Upper lobe of left lung (tissue), 6 donors: ENCODE results near the gene RIMBP3C. TPM values are rescaled to one million over a fixed set of nuclear protein-coding genes. Genes with fewer than 3 reads are reported as not detected.
"Not testable (repeated sequence)": the region's sequence is repeated elsewhere in the genome, so short reads cannot be mapped to it uniquely, and the experiment has no call there.

Source experiments
- ATAC-seq, 2 donors: fragments of 200-7000 bp; cut with Tn5 transposase; one replicate each; pipeline ENCODE4 v1.9.1; 2022; ENCODE audit warnings: mild to moderate bottlenecking in 2 of 2, moderate library complexity in 2 of 2; ENCODE audit not compliant: low FRiP score in 2 of 2
- DNase-seq, 2 donors: peaks; one replicate each; pipeline ENCODE4 v3.0.0-alpha.2; 2019 to 2020
- H3K27ac ChIP-seq, 4 donors: fragments of 200-600 bp; sonication (generic); one replicate each; pipeline ENCODE4 v1.5.1; 2016 to 2019
- H3K27me3 ChIP-seq, 4 donors: fragments of 200-600 bp; sonication (generic); one replicate each; pipeline ENCODE4 v1.5.1; 2017 to 2019
- H3K36me3 ChIP-seq, 4 donors: fragments of 200-600 bp; sonication (generic); one replicate each; pipeline ENCODE4 v1.5.1; 2016 to 2019
- H3K4me1 ChIP-seq, 4 donors: fragments of 200-600 bp; sonication (generic); one replicate each; pipeline ENCODE4 v1.5.1; 2018 to 2019
- H3K4me3 ChIP-seq, 4 donors: fragments of 200-600 bp; sonication (generic); one replicate each; pipeline ENCODE4 v1.5.1; 2017 to 2019; ENCODE audit warnings: mild to moderate bottlenecking in 2 of 4, moderate library complexity in 1 of 4
- H3K9me3 ChIP-seq, 4 donors: fragments of 200-600 bp; sonication (generic); one replicate each; pipeline ENCODE4 v1.5.1; 2018 to 2019
- EP300 ChIP-seq, 4 donors: sonication (generic); formaldehyde crosslinking; IDR thresholded peaks; one replicate each; pipeline ENCODE4 v1.5.1; 2017; ENCODE audit warnings: antibody characterized with exemption in 4 of 4, control low read depth in 2 of 4
- POLR2A ChIP-seq, 4 donors: fragments of 450-650 bp; IDR thresholded peaks; one replicate each; pipeline ENCODE4 v1.5.1; 2016 to 2017; ENCODE audit warnings: antibody characterized with exemption in 4 of 4, mild to moderate bottlenecking in 2 of 4
- POLR2AphosphoS5 ChIP-seq, 2 donors: sonication (generic); formaldehyde crosslinking; IDR thresholded peaks; one replicate each; pipeline ENCODE4 v1.5.1; 2017; ENCODE audit warnings: antibody characterized with exemption in 2 of 2
- WGBS, 2 donors: methylation state at CpG; one replicate each; pipeline ENCODE4 v1.1.5; 2017 to 2018; 5-methylcytosine and 5-hydroxymethylcytosine counted together
- total RNA-seq, 6 donors: library from RNA; depleted of rRNA in 4 of 6; stranded (reverse); fragments of >200 nt in 4 of 6; gene quantifications; one replicate each; pipeline versions ENCODE4 v1.1.0 to v1.2.1, GENCODE V29; 2016 to 2021
- TF ChIP-seq, protein P1 (sequence below), 6 experiments: fragments of 450-650 bp in 4 of 6; fragments of 200-600 bp in 2 of 6; sonication (generic) in 2 of 6; IDR thresholded peaks; one replicate each; pipeline ENCODE4 v1.5.1; 2016 to 2019; ENCODE audit warnings: antibody characterized with exemption in 6 of 6
- donor health status: DM: no; HTN: no; CAD: no; lungs with moderate emphysema.
- donor health status: DM: no; HTN: yes; CAD: no; lungs with severe emphysema.

RIMBP3C gene
- total RNA-seq, 6 donors from 2014 or later: 0.10 to 1.0 (median 0.57) TPM; not detected in 1

DNA sequence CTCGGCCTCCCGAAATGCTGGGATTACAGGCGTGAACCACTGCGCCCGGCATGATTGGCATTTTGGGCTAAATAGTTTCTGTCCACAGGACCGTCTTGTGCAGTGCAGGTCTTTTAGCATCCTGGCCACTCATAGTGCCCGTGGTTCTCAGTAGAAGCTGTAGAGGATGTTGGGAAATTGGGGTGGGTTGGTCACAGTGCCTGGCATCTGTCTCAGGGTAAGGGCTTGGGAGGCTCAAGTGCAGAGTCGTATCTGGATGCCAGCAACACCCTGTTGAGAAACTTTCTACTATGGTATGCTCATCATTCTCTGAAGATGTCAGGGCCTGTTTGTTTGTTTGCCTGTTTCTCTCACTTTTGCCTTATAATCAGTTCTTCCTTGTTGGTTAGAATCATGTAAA lies 38.1 kb upstream of the RIMBP3C start:
- Histone ChIP-seq H3K9me3 (no peaks in the 10 kb centered on the region), H3K27me3 (no peaks in the 10 kb centered on the region), H3K27ac (no peak overlapping the region), H3K36me3 (peaks cover 11 to 18% (median 15%) of the 10 kb centered on the region in 4 donors), H3K4me1 (peaks cover 29 to 68% (median 44%) of the 10 kb centered on the region in 4 donors), H3K4me3 (no peak overlapping the region)
- no peak for ATAC-seq
- WGBS, 2 donors: 73 to 85% methylated on average over 8 of the region's 8 CpGs
- no peak for DNase-seq
- TF ChIP-seq POLR2AphosphoS5 (IDR thresholded peaks at IDR 0.05) (no peak), POLR2A (IDR thresholded peaks at IDR 0.05) (no peak), EP300 (IDR thresholded peaks at IDR 0.05) (no peak)
- TF ChIP-seq, protein P1, sequence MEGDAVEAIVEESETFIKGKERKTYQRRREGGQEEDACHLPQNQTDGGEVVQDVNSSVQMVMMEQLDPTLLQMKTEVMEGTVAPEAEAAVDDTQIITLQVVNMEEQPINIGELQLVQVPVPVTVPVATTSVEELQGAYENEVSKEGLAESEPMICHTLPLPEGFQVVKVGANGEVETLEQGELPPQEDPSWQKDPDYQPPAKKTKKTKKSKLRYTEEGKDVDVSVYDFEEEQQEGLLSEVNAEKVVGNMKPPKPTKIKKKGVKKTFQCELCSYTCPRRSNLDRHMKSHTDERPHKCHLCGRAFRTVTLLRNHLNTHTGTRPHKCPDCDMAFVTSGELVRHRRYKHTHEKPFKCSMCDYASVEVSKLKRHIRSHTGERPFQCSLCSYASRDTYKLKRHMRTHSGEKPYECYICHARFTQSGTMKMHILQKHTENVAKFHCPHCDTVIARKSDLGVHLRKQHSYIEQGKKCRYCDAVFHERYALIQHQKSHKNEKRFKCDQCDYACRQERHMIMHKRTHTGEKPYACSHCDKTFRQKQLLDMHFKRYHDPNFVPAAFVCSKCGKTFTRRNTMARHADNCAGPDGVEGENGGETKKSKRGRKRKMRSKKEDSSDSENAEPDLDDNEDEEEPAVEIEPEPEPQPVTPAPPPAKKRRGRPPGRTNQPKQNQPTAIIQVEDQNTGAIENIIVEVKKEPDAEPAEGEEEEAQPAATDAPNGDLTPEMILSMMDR (IDR thresholded peaks at IDR 0.05): no peak

DNA sequence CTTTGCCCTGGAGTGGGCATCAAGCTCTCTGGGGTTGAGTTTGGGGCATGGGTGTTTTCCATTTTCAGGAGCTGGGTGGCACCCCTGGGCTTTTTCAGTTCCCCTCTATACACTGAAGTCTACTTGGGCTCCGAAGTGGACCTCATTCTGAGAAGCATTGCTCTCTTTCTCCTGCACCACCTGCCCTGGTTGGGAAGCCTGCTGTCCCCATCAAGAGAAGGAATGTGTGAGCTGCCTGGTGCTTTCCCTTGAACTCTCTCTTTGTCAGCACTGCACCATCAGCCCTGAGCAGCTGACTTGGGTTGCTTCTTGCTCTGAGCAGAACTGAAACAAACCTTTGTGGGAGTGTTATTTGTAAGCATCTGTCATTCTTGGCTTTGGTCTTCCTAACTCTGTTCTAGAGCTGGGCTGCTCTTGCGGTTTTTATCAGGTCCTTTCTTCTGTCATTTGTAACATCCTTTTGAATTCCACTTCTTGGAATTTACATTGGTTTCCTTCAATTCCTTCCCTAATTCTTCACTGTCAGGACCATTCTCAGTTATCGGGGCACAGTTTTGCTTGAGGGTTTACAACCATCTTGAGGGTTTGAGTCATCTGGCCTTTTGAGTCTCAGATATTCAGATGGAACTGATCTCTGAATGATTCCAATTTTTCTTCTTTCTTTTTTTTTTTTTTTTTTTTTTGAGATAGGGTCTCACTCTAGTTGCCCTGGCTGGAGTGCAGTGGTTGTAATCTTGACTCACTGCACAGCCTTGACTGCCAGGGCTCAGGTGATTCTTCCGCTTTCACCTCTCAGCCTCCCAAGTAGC lies 36.7 kb upstream of the RIMBP3C start:
- DNase-seq: no peak
- peaks cover under 1 to 5% (median 4%) of the 10 kb centered on the region in 4 donors for H3K36me3 ChIP-seq
- TF ChIP-seq EP300 (IDR thresholded peaks at IDR 0.05) (no peak), POLR2A (IDR thresholded peaks at IDR 0.05) (no peak), POLR2AphosphoS5 (IDR thresholded peaks at IDR 0.05) (no peak)
- TF ChIP-seq, protein P1 (IDR thresholded peaks at IDR 0.05): no peak
- ATAC-seq: peak in 1 of 2 donors; percentile 29
- WGBS, 2 donors: 65 to 69% methylated on average over 4 of the region's 4 CpGs
- H3K9me3 ChIP-seq: no peaks in the 10 kb centered on the region
- H3K27ac ChIP-seq: no peak overlapping the region
- H3K27me3 ChIP-seq: no peaks in the 10 kb centered on the region
- H3K4me3 ChIP-seq: no peak overlapping the region
- H3K4me1 ChIP-seq: peaks cover 37 to 70% (median 47%) of the 10 kb centered on the region in 4 donors

DNA sequence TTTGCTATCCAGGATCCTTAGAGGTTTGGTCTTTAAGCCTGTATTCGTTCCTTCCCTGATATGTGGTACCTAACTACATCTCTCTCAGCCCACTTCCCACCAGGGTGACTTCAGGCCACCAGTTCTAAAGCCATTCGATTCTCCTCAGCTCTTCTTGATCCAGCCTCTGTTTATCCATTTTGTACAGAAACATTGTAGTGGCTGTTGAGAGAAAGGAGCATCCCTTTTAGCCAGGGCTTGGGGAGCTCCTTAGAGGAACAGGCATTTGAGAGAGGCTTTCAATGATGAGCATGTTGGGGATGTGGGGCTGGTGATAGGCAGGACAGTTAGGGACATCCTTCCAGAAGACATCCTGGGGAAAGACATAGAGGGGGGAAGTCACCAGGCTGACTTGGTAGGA lies 34.1 kb upstream of the RIMBP3C start:
- Histone ChIP-seq H3K36me3 (peaks cover 0 to 4% (median 0%) of the 10 kb centered on the region in 4 donors), H3K9me3 (no peaks in the 10 kb centered on the region), H3K4me3 (no peak overlapping the region), H3K27ac (no peak overlapping the region), H3K4me1 (peaks cover 35 to 71% (median 38%) of the 10 kb centered on the region in 4 donors), H3K27me3 (no peaks in the 10 kb centered on the region)
- ATAC-seq: no peak
- WGBS, 2 donors: 78 to 83% methylated on average over 2 of the region's 2 CpGs
- TF ChIP-seq, protein P1 (IDR thresholded peaks at IDR 0.05): no peak
- no peak for TF ChIP-seq EP300 (IDR thresholded peaks at IDR 0.05)
- no peak for TF ChIP-seq POLR2A (IDR thresholded peaks at IDR 0.05)
- no peak for TF ChIP-seq POLR2AphosphoS5 (IDR thresholded peaks at IDR 0.05)
- DNase-seq: no peak

GRCh38 chr22:21582801-21583740 lies 31.8 kb upstream of the RIMBP3C start:
- TF ChIP-seq EP300 (IDR thresholded peaks at IDR 0.05) (no peak), POLR2A (IDR thresholded peaks at IDR 0.05) (no peak), POLR2AphosphoS5 (IDR thresholded peaks at IDR 0.05) (no peak)
- TF ChIP-seq, protein P1 (IDR thresholded peaks at IDR 0.05): no peak
- Histone ChIP-seq H3K4me3 (no peak overlapping the region), H3K27ac (no peak overlapping the region), H3K36me3 (peaks cover 0 to 4% (median 0%) of the 10 kb centered on the region in 4 donors), H3K27me3 (no peaks in the 10 kb centered on the region), H3K9me3 (no peaks in the 10 kb centered on the region), H3K4me1 (peaks cover 34 to 72% (median 44%) of the 10 kb centered on the region in 4 donors)
- DNase-seq (no peak), ATAC-seq (no peak)
- 71 to 75% methylated on average over 10 of the region's 10 CpGs for WGBS, 2 donors

DNA sequence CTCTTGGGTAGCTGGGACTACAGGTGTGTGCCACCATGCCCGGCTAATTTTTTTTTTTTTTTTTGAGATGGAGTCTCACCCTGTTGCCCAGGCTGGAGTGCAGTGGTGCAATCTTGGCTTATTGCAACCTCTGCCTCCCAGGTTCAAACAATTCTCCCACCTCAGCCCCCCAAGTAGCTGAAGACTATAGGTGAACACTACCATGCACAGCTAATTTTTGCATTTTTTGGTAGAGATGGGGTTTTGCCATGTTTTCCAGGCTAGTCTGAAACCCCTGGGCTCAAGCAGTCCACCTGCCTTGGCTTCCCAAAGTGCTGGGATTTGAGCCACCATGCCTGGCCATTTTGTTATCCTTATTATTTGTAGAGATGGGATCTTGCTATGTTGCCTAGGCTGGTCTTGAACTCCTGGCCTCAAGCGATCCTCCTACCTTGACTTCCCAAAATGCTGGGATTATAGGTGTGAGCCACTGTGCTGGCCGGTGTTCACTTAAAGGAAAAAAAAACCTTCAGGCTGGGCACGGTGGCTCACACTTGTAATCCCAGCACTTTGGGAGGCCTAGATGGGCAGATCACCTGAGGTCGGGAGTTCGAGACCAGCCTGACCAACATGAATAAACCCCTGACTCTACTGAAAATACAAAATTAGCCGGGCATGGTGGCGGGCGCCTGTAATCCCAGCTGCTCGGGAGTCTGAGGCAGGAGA lies 29.9 kb upstream of the RIMBP3C start:
- ATAC-seq, H3K27me3 ChIP-seq, H3K9me3 ChIP-seq, DNase-seq, H3K36me3 ChIP-seq, H3K27ac ChIP-seq, H3K4me3 ChIP-seq: not testable (repeated sequence)
- 92 to 96% methylated on average over 10 of the region's 10 CpGs for WGBS, 2 donors
- H3K4me1 ChIP-seq: peaks cover 42 to 74% (median 44%) of the 10 kb centered on the region in 4 donors

DNA sequence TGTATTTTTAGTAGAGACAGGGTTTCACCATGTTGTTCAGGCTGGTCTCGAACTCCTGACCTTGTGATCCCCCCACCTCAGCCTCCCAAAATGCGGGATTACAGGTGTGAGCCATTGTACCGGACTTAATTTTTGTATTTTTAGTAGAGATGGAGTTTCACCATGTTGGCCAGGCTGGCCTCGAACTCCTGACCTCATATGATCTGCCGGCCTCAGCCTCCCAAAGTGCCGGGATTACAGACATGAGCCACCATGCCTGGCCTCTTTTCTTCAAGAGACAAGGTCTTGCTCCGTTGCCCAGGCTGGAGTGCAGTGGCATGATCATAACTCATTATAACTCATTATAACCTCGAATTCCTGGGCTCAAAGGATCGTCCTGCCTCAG lies 29.4 kb upstream of the RIMBP3C start:
- H3K4me1 ChIP-seq: peaks cover 42 to 74% (median 44%) of the 10 kb centered on the region in 4 donors
- 95 to 96% methylated on average over 9 of the region's 9 CpGs for WGBS, 2 donors

More for the DNA sequence above, 29.4 kb upstream of the RIMBP3C start:
- H3K27ac ChIP-seq, H3K9me3 ChIP-seq, DNase-seq, H3K36me3 ChIP-seq, ATAC-seq, H3K27me3 ChIP-seq, H3K4me3 ChIP-seq: not testable (repeated sequence)
